Neural cell (in vitro differentiated cells): ENCODE results near the gene DNAH17. TPM values are rescaled to one million over a fixed set of nuclear protein-coding genes. Genes with fewer than 3 reads are reported as not detected.

Source experiments
- H2AFZ ChIP-seq: fragments of 200-600, 300-800 bp; sonication (generic), shearing (Covaris generic); 2 replicates; pipeline ENCODE4 v1.6.0; 2014; ENCODE audit warnings: low read depth, mild to moderate bottlenecking, antibody characterized with exemption, low read length, moderate library complexity
- H3F3A ChIP-seq: fragments of 200-600 bp; shearing (Covaris generic); 2 replicates; pipeline ENCODE4 v1.6.1; 2016; ENCODE audit warnings: mild to moderate bottlenecking, moderate library complexity, mixed read lengths, antibody characterized with exemption, low read length; ENCODE audit not compliant: insufficient read depth, poor library complexity, severe bottlenecking
- H3K27ac ChIP-seq: fragments of 200-600, 300-800 bp; sonication (generic), shearing (Covaris generic); 2 replicates; pipeline ENCODE4 v1.5.1; 2014; ENCODE audit warnings: mild to moderate bottlenecking, low read length, moderate library complexity
- H3K27me3 ChIP-seq: fragments of 300-800, 200-600 bp; sonication (generic), shearing (Covaris generic); 2 replicates; pipeline ENCODE4 v1.6.0; 2014; ENCODE audit warnings: mild to moderate bottlenecking, low read depth, low read length, moderate library complexity; ENCODE audit not compliant: insufficient read depth
- H3K36me3 ChIP-seq: fragments of 300-800, 200-600 bp; sonication (generic), shearing (Covaris generic); 2 replicates; pipeline ENCODE4 v1.5.1; 2014; ENCODE audit warnings: mild to moderate bottlenecking, antibody characterized with exemption, low read length, moderate library complexity; ENCODE audit not compliant: insufficient read depth
- H3K4me2 ChIP-seq: fragments of 300-800, 200-600 bp; sonication (generic), shearing (Covaris generic); 2 replicates; pipeline ENCODE4 v1.6.0; 2014; ENCODE audit warnings: mild to moderate bottlenecking, low read length
- H3K4me3 ChIP-seq: fragments of 300-800, 200-600 bp; sonication (generic), shearing (Covaris generic); 2 replicates; pipeline ENCODE4 v1.5.1; 2014; ENCODE audit warnings: mild to moderate bottlenecking, low read length, moderate library complexity
- H3K79me2 ChIP-seq: fragments of 200-600 bp; shearing (Covaris generic); replicated peaks from 2 replicates; pipeline ENCODE4 v1.6.0; 2014; ENCODE audit warnings: mild to moderate bottlenecking, low read length, moderate library complexity; ENCODE audit not compliant: insufficient read depth
- H3K9ac ChIP-seq: fragments of 300-800, 200-600 bp; sonication (generic), shearing (Covaris generic); 2 replicates; pipeline ENCODE4 v1.6.1; 2016; ENCODE audit warnings: mild to moderate bottlenecking, low read length, mixed read lengths
- H3K9me2 ChIP-seq: fragments of 200-600 bp; shearing (Covaris generic); 2 replicates; pipeline ENCODE4 v1.6.1; 2016; ENCODE audit warnings: mild to moderate bottlenecking, low read length, mixed read lengths; ENCODE audit not compliant: insufficient read depth
- H3K9me3 ChIP-seq: fragments of 200-600, 300-800 bp; sonication (generic), shearing (Covaris generic); 2 replicates; pipeline ENCODE4 v1.6.1; 2016; ENCODE audit warnings: mild to moderate bottlenecking, mixed run types, low read length, moderate library complexity, mixed read lengths
- H4K20me1 ChIP-seq: fragments of 200-600 bp; shearing (Covaris generic); 2 replicates; pipeline ENCODE4 v1.6.1; 2016; ENCODE audit warnings: mild to moderate bottlenecking, mixed run types; ENCODE audit not compliant: insufficient read depth
- CTCF ChIP-seq: fragments of 450-650 bp; IDR thresholded peaks from 2 replicates; pipeline ENCODE4 v1.5.1; 2014; ENCODE audit warnings: antibody characterized with exemption, mild to moderate bottlenecking, moderate library complexity; ENCODE audit not compliant: poor library complexity, severe bottlenecking
- EP300 ChIP-seq: fragments of 450-650 bp; conservative IDR thresholded peaks from 2 replicates; pipeline ENCODE4 v1.6.1; 2014; ENCODE audit warnings: antibody characterized with exemption, mild to moderate bottlenecking, moderate library complexity; ENCODE audit not compliant: poor library complexity, severe bottlenecking
- EZH2 ChIP-seq: fragments of 200-600, 300-800 bp; shearing (Covaris generic), sonication (generic); IDR thresholded peaks from 2 replicates; pipeline ENCODE4 v1.6.1; 2014; ENCODE audit warnings: antibody characterized with exemption, low read length, borderline replicate concordance, mild to moderate bottlenecking; ENCODE audit not compliant: insufficient read depth, poor library complexity, severe bottlenecking
- MXI1 ChIP-seq: fragments of 450-650 bp; conservative IDR thresholded peaks from 2 replicates; pipeline ENCODE4 v1.6.1; 2014; ENCODE audit warnings: antibody characterized with exemption, mild to moderate bottlenecking; ENCODE audit not compliant: poor library complexity, severe bottlenecking
- POLR2AphosphoS5 ChIP-seq: IDR thresholded peaks from 2 replicates; pipeline ENCODE4 v1.6.1; 2012
- RAD21 ChIP-seq: fragments of 450-650 bp; conservative IDR thresholded peaks from 2 replicates; pipeline ENCODE4 v1.6.1; 2014; ENCODE audit warnings: antibody characterized with exemption, mild to moderate bottlenecking, moderate library complexity
- REST ChIP-seq: IDR thresholded peaks from 2 replicates; pipeline ENCODE4 v1.6.1; 2012; ENCODE audit warnings: borderline replicate concordance
- SMC3 ChIP-seq: fragments of 450-650 bp; conservative IDR thresholded peaks from 2 replicates; pipeline ENCODE4 v1.6.1; 2014; ENCODE audit warnings: antibody characterized with exemption, mild to moderate bottlenecking, moderate library complexity; ENCODE audit not compliant: poor library complexity
- TAF1 ChIP-seq: IDR thresholded peaks from 2 replicates; pipeline ENCODE4 v1.6.1; 2012; ENCODE audit warnings: low read depth
- polyA plus RNA-seq: library from polyadenylated mRNA; depleted of rRNA; stranded (reverse); fragments of >200 nt; gene quantifications from 2 replicates; pipeline ENCODE4 v1.2.3, GENCODE V29; 2014

DNAH17 gene
- polyA plus RNA-seq, 1 donor from 2014 or later = not detected

- no peaks in the 10 kb centered on the region for H3K9me2 ChIP-seq
- no peaks in the 10 kb centered on the region for H3K27me3 ChIP-seq
- H3K4me2 ChIP-seq = no peak overlapping the region
- no peak overlapping the region for H3K9ac ChIP-seq
- H3K79me2 ChIP-seq = no peaks in the 10 kb centered on the region
- H3F3A ChIP-seq = no peaks in the 10 kb centered on the region
- no peaks in the 10 kb centered on the region for H4K20me1 ChIP-seq
- H3K27ac ChIP-seq = no peak overlapping the region
- no peak overlapping the region for H3K4me3 ChIP-seq
- no peaks in the 10 kb centered on the region for H3K36me3 ChIP-seq
- TF ChIP-seq CTCF (no peak), EP300 (no peak), REST (no peak), SMC3 (no peak), EZH2 (no peak), TAF1 (no peak), POLR2AphosphoS5 (no peak), RAD21 (no peak)
- H3K9me3 ChIP-seq = no peaks in the 10 kb centered on the region
- H2AFZ ChIP-seq = no peak overlapping the region
Observed at GRCh38 chr17:78488867-78489634, 88.1 kb downstream of the DNAH17 start.

GRCh38 chr17:78488156-78488555 lies 89.0 kb downstream of the DNAH17 start:
- Histone ChIP-seq H3F3A (no peaks in the 10 kb centered on the region), H3K27ac (no peak overlapping the region), H3K36me3 (no peaks in the 10 kb centered on the region), H3K27me3 (no peaks in the 10 kb centered on the region), H3K9me2 (no peaks in the 10 kb centered on the region), H2AFZ (no peak overlapping the region), H3K4me2 (no peak overlapping the region), H3K79me2 (no peaks in the 10 kb centered on the region), H3K4me3 (no peak overlapping the region), H3K9ac (no peak overlapping the region), H3K9me3 (no peaks in the 10 kb centered on the region), H4K20me1 (no peaks in the 10 kb centered on the region)
- no peak for TF ChIP-seq TAF1
- TF ChIP-seq POLR2AphosphoS5 = no peak
- TF ChIP-seq EP300 = no peak
- TF ChIP-seq CTCF = no peak
- no peak for TF ChIP-seq MXI1
- TF ChIP-seq EZH2 = no peak
- no peak for TF ChIP-seq REST
- no peak for TF ChIP-seq SMC3
- TF ChIP-seq RAD21 = no peak
